HuH-7.5 (cell line): Measurements from ENCODE around the gene XYLT1.

Experiments
- DNase-seq: peaks from one replicate; pipeline ENCODE4 v3.0.0; 2011; ENCODE audit warnings: low spot score

Gene XYLT1

DNA sequence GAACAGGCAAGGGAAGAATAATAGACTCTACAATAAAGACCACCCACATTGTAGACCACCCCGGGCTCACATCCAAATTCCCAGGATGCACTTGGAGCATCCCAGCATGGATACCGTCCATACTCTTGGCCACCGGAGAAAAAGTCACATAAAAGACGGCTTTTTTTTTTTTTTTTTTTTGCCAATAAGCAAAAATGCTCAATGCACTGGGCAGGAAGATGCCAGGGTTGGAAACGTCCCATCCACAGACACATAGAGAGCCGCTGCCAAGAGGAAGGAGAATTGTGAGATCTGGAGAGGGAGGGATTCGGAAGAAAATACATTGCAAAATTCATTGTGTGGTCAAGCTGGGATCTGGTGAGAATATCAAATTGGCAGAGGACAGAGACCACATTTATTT lies 286.7 kb downstream of the XYLT1 start:
- DNase-seq: no peak

GRCh38 chr16:17177959-17178905 lies 292.5 kb downstream of the XYLT1 start:
- no peak for DNase-seq

DNA sequence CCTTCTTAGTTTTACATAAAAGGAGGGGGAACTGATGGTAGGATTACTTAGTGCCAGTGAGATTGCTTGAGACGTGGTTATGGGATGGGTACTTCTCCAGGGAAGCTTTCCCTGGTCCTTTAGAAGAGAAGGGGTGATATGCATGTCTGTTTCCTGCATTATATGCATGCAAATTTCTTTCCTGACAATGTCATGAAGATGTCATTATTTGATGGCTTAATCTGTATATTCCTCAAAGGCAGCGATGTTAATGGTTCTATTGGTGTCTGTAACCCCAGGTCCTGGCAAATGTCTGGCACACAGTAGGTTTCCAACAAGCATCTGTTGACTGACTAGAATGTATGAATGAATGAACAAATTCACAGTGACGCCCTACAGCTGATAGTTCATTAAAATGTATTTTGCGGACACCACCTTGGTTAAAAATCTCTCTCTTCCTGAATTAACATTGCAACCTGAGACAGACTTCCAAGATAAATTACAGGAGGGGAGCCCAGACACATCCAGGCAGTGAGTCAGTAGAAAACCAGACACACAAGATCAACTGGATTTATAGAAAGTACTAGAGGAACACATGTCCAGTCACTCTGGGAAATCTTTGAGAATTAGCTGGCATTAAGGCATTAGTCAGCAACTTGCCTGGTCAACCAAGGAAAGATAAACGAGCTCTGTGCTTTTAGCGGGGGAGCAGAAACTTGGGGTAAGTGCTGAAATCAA lies 293.4 kb downstream of the XYLT1 start:
- no peak for DNase-seq

DNA sequence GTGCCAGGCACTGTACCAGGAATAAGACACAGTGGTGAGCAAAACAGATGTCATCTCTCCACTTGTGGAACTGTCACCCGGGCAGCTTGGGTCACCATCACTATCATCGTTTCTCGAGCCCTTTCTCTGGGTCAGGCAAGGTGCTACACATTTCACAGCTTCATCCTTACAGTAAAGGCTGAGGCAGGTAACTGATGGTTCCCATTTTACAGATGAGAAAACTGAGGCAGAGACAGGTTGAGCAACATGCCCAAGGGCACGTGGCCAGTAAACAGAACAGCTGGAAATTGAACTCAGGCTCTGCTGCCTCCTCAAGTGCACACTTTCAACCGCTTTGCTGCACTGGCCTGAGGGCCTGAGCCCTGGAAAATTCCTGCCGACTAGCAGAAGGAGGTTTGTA lies 294.6 kb downstream of the XYLT1 start:
- DNase-seq: no peak

DNA sequence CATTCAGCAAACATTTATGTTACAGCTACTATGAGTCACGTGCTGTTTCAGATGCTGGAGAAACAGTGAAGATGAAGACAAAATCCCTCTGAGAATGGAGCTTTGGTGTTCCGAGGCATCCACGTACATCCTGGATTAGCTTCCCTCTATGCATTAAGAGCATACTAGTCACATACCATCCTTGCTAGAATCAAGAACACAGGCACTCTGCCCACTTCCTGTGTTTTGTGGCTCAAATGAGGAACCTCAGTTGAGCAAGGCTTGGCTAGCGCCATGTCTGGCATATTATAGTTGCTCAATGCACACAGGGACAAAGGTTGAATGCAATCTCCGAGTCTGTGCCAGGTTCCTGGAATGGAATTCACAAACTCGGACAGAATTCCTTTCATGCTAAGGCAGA lies 297.5 kb downstream of the XYLT1 start:
- no peak for DNase-seq

DNA sequence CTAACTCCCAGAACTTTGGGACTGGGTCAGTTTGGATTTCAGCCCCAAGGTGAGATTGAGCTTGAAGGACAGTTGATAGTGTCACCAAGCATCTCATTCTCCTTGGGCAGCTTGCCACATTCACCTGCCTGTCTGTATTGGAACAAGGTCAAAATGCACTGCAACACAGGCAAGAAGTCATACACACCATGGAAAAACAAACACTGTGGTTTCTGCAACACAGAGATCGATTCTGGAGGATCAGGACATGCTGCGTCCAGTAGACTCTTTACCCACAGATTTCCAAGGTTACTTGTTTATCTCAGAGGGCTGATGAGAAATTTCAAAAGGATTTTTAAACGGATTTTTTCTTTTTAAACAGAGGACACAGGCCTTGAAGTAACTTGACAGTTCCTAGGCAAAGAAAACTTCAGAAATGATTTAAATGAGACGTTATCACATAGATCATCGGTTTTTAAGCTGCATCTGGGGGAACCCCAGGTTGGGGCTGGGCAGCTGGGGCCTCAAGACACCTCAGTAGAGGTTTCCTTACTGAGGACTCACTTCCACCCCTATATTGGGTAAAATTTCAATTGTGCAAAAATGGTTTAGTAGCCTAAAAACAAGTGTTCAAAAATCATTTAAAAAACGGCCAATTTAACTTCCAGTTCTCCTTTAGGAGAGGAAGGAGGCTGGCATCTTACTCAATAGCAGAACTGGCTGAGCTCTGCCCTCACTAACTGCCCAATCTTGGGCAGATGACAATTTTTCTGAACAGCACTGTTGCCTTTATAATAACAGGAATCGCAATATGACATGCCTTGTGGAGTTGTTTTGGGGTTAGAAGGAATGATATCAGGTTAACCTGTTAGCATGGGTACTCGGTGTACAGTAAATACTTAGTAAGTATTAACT lies 299.3 kb downstream of the XYLT1 start:
- DNase-seq: no peak

GRCh38 chr16:17170435-17170834 lies 300.3 kb downstream of the XYLT1 start:
- DNase-seq: no peak

GRCh38 chr16:17168181-17168580 lies 302.6 kb downstream of the XYLT1 start:
- no peak for DNase-seq

GRCh38 chr16:17166095-17166494 lies 304.7 kb downstream of the XYLT1 start:
- no peak for DNase-seq

GRCh38 chr16:17162560-17162959 lies 308.2 kb downstream of the XYLT1 start:
- no peak for DNase-seq

GRCh38 chr16:17160920-17161431 lies 309.8 kb downstream of the XYLT1 start:
- DNase-seq: no peak

DNA sequence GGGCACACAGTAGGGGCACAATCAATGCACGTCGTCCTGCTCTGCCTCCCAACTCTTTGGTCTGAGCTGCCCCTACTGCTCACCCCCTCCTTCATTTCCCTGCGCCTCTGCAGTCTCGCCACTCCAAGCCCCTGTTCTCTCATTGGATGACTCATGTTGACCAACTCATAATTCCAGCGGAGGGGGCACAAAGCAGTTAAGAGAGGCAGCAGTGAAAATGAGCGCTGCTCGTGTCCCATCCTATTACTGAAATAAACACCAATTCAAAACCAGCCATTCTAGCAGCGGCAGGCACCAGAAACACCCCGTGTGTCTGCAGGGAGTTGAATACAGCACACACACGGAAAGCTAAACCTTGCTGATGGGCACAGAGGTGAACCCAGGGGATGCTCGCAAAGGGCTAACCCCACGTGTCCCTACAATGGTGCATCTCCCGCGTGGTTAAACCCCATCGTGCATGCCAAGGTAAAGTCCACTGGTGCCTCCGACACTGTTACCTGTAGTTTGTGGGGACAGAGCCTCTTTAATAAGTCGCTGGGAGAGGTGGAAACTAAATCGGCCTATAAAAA lies 310.4 kb downstream of the XYLT1 start:
- DNase-seq: no peak

GRCh38 chr16:17159617-17160016 lies 311.1 kb downstream of the XYLT1 start:
- DNase-seq: no peak

GRCh38 chr16:17155936-17156335 lies 314.8 kb downstream of the XYLT1 start:
- DNase-seq: no peak

GRCh38 chr16:17155485-17155884 lies 315.3 kb downstream of the XYLT1 start:
- no peak for DNase-seq

- DNase-seq: no peak
Measured at GRCh38 chr16:17154981-17155380, 315.8 kb downstream of the XYLT1 start.

DNA sequence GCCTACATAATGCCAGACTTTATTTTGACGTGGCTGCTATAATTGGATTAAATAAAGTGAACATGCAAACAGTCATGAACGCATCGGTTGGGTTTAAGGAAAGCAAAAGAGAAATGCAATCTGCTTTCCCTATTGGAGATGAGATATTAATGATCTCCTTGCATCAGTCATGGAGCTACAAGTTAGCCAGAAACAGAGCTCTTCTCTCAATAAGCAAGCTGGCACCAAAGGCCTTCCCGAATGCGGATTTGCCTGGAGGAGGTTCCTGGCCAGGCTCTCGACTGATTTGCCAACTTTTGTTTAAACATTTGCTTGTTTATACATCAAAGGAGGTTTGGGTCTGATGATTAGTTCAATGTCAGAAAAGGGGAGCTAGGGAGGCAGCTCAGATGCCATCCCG lies 318.4 kb downstream of the XYLT1 start:
- no peak for DNase-seq

GRCh38 chr16:17151335-17151734 lies 319.4 kb downstream of the XYLT1 start:
- no peak for DNase-seq

GRCh38 chr16:17149904-17150483 lies 320.8 kb downstream of the XYLT1 start:
- no peak for DNase-seq

GRCh38 chr16:17147942-17148341 lies 322.8 kb downstream of the XYLT1 start:
- DNase-seq: no peak

DNA sequence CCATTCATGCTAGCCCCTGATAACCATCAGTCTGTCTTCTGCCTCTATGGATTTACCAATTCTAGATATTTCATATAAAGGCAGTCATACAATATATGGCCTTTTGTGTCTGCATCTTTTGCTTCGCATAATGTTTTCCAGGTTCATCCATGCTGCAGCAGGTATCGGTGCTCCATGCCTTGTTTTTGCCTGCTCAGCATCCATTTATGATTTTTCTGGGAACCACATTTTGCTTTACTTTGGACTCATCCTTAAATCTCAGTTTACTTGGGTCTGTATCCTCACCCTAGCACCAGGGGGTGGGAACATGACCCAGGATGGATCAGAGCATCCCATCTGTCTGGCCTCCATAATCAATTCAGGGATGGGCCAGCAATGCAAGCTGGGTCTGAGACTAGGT lies 325.7 kb downstream of the XYLT1 start:
- no peak for DNase-seq
